Stimulated activated CD8-positive, alpha-beta memory T cell treated with anti-CD3 and anti-CD28 coated beads, Interleukin-4, amount 100 ng/mL, for 24 hours (primary cell): Measurements from ENCODE around the gene DAAM1.

ENCODE experiments used
- DNase-seq: peaks from one replicate; pipeline ENCODE4 v3.0.0-alpha.2; 2020; ENCODE audit warnings: low read depth

The DAAM1 gene

DNA sequence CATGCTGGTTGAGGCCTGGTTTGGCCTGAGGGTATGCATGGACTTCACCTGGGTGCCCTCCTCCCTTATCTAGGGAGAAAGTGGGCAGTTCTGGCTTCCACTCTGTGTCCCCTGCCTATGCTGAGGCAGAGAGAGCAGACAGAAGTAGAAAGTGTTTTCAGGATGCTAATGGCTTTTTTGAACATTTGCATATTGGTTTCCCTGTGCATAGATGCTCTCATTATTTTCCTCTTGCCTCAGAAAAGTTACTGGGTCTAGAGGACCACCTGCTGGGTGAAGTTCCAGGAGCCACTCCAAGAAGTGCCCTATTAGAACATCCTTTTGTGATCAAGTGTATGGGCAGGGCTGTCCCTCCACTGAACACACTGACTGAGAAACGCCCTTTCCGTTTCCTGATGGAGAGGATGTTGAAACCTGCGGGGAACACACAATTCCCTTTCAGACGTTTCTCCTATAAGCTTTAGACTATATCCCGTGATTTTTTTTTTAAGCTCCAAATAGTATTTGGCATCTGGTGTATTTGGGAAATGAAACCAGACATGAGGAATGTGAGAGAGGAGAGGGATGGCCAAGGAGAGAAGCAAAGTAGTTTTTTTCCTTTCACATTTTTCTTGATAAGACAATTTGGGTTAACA, 66.6 kb downstream of the DAAM1 start:
- no peak for DNase-seq

DNA sequence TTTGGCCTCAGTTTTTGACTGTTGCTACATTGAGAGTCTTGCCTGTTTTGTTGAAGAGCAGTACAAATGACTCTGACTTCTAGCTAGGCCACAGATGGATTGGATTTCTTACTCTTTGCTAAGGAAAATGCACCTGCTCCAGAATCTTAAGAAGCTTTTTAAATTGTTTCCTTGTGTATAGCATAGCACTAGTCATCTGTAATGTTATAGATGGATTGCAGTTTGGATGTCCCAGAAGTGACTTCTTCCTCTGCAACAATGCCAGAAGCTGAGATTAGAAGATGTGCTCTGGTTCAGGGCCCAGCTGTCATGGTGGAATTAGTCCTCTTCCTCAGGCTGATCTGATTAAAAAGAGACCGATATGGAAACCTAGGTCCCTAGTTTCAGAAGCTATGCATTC, 67.9 kb downstream of the DAAM1 start:
- no peak for DNase-seq

- DNase-seq = no peak
Measured at GRCh38 chr14:59261334-59261733, 72.9 kb downstream of the DAAM1 start.

DNA sequence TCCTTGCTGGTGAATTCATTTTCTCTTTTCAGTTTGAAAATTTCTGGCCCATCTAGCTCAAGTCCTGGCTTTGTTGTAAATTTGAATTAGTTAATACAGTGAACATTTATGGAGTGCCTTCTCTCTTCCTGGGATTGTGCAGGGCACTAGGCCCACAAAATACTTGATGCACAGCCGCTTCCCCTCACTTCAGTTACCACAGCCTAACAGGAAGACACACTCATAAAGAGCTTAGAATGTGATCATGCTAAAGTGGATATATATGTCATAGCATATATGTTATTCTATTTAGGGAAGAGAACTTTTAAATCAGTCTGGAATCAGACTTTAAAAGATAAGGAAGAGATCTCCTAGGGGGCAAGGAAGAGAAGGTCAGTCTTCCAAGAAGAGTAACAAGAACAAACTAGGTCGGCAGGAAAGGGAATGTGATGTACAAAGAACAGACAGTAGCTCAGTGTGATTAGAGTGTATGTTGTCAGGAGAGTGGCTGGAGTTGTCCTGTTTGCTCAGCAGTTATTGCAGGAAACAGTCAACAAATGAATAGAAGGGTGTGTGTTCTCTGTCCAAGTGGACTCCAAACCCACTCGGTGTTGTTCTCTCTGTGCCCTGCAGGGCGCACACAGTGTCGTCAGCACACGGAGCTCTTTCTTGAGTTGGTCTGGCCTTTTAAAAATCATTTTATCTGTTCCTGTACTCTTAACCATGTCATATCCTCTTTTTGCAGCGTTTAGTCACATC, 74.4 kb downstream of the DAAM1 start:
- DNase-seq = no peak

DNA sequence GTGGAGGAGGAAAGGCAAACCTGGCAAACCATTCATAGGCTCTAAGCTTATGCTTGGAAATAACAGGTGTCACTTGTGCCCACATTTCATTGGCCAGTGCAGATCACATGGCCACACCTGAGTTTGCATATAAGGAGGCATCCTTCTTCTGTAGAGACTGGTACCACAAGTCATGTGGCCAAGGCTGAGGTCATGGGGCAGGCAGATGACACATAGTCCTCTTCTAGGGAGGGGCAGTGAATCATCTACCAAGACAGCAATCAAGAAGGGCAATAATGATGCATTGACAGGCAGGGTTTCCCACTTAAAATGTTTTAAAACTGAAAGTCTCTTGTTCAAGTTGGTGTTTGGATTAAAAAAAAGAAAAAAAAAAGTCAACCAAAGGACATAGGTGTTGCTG, 77.3 kb downstream of the DAAM1 start:
- no peak for DNase-seq

- DNase-seq = no peak
Measured at GRCh38 chr14:59267046-59267445, 78.6 kb downstream of the DAAM1 start.

DNA sequence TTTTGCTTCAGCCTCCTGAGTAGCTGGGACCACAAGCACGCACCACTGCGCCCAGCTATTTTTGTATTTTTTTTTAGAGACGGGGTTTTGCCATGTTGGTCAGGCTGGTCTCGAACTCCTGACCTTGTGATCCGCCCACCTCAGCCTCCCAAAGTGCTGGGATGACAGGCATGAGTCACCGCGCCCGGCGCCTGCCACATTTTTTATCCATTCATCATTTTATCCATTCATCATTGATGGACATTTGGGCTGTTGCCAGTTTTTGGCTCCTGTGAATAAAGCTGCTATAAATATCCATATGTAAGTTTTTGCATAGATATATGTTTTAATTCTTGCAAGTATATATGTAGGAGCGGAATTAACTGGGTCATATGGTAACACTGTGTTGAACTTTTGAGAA, 79.5 kb downstream of the DAAM1 start:
- no peak for DNase-seq

GRCh38 chr14:59268858-59269257, 80.4 kb downstream of the DAAM1 start:
- no peak for DNase-seq

DNA sequence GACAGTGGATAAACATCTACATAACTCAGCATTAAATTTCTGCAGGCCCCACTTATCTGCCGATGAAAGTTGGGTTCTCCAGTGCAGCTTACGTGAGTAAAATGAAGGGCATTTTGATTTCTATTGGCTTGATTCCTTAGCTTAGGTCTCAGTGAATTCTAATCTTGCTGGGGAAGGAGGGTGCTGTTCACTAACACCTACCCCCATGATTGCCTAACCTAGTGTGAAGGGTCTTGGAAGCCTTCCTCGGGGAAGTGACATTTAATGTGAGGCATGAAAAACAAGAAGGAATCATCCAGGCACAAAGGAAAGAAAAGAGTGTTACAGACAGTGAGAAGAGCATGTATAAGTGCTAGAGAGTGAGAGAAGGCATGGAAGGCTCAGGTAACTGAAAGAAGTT, 81.0 kb downstream of the DAAM1 start:
- no peak for DNase-seq

GRCh38 chr14:59271256-59271655, 82.8 kb downstream of the DAAM1 start:
- DNase-seq = no peak

GRCh38 chr14:59271734-59272133, 83.3 kb downstream of the DAAM1 start:
- no peak for DNase-seq

- DNase-seq = no peak
Measured at GRCh38 chr14:59272633-59273032, 84.2 kb downstream of the DAAM1 start.

DNA sequence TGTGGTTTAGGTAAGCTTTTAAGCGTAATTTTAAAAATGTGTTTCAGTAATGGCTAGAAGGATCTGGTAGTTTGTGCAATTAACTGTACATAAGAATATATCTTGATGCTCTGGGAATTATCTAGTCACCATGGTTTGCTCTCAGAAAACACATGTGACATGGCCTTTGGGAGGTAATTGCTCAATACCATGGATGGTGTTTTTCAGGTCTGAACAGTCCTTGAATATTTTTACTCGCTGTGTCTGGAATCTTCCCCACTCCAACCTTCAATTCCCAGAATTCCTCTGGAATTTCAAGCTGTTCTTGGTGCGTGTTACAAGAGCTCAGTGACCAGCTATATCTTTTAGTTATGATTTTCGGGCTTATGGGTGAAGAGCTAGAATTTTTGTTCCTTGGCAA, 85.3 kb downstream of the DAAM1 start:
- no peak for DNase-seq

GRCh38 chr14:59274991-59275391, 86.5 kb downstream of the DAAM1 start:
- DNase-seq = no peak

- no peak for DNase-seq
Measured at GRCh38 chr14:59275668-59276067, 87.2 kb downstream of the DAAM1 start.

DNA sequence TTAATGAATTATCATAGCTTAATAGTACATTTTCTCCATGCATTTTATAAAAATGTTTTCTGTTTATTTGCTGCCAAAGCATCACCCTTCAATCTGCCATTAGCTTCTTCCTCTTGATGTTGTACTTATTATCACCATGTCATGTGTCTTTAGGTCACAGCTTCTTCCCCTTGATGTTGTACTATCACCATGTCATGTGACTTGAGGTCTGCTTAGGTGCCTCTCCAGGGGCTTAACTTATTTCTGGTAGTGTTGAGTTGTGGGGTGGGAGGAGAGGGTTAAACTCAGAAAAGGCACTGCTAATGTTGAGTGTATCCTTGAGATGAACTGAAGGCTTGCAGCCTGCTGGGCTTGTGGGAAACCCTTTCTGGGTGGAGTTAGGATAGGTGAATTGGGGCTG, 87.8 kb downstream of the DAAM1 start:
- no peak for DNase-seq

DNA sequence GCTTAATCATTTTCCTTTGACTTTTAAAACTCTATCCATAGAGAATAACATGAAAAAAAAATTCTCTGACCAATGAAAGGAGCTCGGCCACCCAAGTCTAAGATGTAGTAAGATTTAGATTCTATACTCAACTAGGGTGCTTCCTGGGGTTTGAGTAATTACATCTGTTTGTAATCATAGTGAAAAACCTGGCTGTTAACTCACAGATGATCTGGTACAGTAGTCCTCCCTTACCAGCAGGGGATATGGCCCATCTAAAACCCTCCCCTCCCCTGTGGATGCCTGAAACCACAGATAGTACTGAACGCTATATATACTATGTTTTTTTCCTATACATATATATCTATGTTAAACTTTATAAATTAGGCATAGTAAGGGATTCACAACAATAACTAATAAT, 89.2 kb downstream of the DAAM1 start:
- DNase-seq = no peak

GRCh38 chr14:59278111-59278510, 89.6 kb downstream of the DAAM1 start:
- no peak for DNase-seq

DNA sequence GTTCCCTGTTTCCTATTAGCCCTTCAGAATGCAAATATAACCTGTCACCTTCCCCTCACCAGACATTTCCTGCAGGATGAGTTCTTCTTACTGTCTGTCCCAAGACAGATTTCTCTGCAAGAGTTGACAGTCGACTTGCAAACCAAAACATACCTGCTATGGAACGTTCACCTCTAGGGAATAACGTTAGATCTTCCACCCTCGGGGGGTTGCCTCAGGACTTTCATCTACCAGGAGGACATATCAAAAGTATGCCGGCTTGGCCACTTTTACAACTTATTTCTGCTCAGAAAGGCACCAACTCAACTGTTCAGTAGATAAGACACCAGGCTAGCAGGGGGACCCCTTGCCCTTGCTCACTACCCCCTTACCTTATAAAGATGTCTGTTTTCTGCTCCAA, 92.5 kb downstream of the DAAM1 start:
- no peak for DNase-seq

- DNase-seq = no peak
Measured at GRCh38 chr14:59281609-59282377, 93.3 kb downstream of the DAAM1 start.

DNA sequence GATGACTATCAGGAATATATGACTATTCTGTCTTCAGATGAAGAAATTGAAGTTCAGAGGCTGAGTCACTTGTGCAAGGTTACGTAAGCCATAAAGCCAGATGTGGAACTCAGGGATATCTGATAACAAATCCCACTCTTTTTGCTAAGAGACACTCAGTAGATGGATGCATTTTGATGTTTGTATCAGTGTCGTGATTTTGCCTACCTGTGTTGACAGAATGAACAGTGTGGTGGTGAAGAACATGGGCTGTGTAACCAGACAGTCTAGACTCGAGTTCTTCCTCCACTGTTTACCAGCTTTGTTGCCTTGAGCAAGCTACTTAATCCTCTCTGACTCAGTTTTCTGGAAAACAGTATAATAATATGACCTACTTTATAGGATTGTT, 93.9 kb downstream of the DAAM1 start:
- no peak for DNase-seq

- DNase-seq = no peak
Measured at GRCh38 chr14:59283361-59283760, 94.9 kb downstream of the DAAM1 start.

GRCh38 chr14:59284059-59284458, 95.6 kb downstream of the DAAM1 start:
- DNase-seq = no peak
